GM19467 (cell line): ENCODE data around the gene VIL1.

Source experiments
- ATAC-seq: cut with Tn5 transposase; IDR thresholded peaks from one replicate; pipeline ENCODE4 v1.9.1; 2021; ENCODE audit warnings: mild to moderate bottlenecking, moderate library complexity; ENCODE audit not compliant: unreplicated experiment

VIL1 gene

DNA sequence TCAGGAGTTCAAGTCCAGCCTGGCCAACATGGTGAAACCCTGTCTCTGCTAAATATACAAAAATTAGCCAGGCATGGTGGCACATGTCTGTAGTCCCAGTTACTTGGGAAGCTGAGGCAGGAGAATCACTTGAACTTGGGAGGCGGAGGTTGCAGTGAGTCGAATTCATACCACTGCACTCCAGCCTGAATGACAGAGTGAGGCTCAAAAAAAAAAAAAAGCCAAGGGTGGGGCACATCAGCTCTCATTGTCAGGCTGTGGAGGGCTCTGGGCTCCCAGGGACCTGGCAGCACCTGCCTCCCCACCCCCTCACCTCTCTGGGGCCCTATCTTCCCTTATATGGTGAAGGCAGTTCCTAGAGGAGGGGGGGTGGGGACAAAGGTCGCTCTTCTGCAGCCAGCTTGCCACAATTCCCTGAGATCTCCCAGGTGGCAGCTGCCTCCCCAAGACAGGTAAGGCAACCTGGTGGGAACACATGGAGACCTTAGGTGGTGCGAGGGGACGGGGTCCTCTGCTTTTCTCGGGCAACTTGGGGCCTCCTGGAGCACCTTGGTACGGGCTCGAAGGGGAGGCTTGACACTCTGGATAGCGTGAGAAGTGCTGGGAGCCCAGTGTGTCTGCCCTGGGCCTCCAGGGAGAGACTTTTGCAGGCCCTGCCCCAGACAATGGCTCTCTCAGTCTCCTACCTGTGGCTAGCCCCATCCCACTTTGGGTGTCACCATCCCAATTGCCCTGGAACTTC is at the start of gene VIL1:
TSS of gene VIL1 (plus strand) at position 407 of the 742 bp plus-strand sequence. CDS start 4,656 bp downstream, outside the sequence.
- no peak for ATAC-seq

DNA sequence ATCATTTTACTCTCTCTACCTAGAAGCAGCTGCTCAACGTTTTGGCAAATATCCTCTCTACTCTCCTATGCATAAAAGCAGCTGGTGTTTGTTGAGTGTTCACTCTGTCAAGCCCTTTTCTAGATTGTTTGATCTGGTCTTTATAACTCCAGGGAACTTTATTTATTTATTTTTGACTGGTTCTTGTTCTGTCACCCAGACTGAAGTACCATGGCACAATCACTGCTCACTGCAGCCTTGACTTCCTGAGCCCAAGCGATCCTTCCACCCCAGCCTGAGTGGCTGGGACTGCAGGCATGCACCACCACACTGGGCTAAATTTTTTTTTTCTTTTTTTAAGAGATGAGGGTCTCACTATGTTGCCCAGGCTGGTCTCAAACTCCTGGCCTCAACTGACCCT is 49.6 kb upstream of the VIL1 start:
- ATAC-seq: no peak

DNA sequence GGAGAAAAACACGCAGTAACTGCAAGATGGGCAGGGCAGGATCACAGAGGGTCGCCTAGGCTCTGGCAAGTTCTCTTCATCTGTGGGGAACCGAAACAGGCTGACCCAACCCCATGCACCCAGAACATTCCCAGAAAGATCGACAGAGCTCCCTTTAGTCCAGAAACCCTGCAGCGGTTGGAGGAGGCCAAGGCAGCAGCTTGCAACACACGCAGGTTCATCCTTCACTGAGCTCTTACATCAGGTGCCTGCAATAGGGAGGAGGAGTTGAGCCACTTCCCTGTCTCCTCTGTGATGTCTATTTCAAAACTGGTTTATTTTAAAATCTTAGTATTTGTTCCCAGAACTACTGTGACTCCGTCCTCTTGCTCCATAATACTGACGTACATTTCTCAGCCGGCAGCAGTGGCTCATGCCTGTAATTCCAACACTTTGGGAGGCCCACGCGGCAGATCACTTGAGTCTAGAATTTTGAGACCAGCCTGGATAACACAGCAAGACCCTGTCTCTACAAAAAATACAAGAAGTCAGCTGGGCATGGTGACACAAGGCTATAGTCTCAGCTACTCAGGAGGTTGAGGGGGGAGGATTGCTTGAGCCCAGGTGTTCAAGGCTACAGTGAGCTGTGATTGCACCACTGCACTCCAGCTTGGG is 48.4 kb upstream of the VIL1 start:
- ATAC-seq: no peak

DNA sequence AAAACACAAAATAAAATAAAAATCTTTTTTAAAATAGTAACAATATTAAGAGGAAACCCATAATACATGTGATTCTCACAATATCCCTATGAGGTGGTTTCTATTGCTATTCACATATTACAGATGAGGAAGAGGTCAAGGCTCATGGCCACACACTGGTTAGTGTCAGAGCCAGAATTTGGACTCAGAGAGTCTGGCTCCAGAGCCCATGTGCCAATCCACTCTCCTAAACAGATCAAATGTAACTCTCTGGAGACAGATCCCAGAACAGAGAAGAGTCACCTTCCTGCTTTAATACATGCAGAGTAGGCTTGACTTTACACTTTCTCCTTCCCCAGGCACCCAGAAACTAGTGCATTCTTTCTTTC is 47.0 kb upstream of the VIL1 start:
- ATAC-seq: no peak

DNA sequence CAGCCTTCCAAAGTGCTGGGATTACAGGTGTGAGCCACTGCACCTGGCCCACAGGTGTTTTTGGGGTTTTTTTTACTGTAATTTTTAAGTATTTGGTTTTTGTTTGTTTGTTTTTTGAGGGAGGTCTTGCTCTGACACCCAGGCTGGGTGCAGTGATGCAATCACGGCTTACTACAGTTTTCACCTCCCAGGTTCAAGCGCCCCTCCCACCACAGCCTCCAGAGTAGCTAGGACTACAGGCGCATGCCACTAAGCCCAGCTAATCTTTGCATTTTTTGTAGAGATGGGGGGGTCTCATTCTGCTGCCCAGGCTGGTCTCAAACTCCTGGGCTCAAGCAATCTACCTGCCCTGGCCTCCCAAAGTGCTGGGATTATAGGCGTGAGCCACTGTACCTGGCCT is 44.1 kb upstream of the VIL1 start:
- ATAC-seq: no peak

DNA sequence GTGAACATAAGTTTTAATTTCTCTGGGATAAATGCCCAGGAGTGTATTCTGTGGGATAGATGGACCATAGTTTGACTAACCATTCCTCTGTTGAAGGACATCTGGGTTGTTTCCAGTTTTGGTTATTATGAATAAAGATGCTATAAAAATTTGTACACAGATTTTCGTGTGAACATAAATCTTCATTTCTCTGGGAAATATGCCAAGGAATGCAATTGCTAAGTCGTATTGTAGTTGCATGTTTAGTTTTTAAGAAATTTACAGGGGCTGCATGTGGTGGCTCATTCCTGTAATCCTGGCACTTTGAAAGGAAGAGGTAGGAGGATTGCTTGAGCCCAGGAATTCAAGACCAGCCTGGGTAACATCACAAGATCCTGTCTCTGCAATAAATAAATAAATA is 43.7 kb upstream of the VIL1 start:
- ATAC-seq: no peak

DNA sequence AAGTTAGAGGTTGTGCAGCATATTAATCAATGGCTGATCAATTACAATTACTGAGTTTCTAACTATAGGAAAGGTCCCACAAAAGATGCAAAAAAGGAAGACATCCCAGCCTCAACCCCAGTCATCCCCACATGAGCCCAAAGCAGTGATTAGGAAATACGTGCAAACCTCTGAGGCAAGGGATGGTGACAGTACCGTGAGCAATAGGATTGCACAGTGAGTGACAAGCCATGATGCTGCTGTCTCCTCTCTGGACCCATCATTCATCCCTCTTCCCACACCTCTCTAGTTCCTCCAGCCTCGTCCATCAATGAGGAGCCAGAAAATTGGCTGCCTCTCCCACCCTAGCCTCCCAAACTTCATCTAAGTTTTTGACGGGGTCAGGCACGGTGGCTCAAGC is 40.9 kb upstream of the VIL1 start:
- no peak for ATAC-seq

DNA sequence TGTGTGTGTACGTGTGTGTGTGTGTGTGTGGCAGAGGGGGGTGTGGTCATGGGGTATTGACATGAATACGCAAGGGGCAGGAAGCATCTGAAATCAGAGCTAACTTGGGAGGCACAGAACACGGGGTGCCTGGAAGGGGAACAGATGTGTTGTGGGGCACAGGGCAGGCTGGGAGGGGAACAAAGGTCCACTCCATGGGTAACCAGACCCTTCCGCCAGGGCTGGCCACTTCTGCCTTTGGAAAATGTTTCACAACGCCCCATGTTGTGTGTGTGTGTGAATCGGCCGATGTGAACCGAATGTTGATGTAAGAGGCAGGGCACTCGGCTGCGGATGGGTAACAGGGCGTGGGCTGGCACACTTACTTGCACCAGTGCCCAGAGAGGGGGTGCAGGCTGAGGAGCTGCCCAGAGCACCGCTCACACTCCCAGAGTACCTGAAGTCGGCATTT is 37.0 kb upstream of the VIL1 start, which contains the start of gene SLC11A1:
TSS of gene SLC11A1 (plus strand) at position 358 of the 451 bp plus-strand sequence. CDS start 96 bp downstream, outside the sequence.
- no peak for ATAC-seq

DNA sequence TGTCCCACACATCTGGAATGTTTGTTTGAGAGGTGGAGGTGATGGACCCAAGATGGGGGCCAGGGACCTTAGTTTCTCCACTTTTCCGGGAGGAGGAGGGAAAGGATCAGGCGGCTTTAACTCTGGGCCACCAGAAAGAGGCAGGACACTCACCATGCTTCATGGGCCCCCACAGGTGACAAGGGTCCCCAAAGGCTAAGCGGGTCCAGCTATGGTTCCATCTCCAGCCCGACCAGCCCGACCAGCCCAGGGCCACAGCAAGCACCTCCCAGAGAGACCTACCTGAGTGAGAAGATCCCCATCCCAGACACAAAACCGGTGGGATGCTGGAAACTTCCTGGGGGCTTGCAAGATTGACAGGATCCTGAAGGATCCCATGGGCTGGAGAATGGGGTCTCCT is 36.1 kb upstream of the VIL1 start:
- no peak for ATAC-seq

DNA sequence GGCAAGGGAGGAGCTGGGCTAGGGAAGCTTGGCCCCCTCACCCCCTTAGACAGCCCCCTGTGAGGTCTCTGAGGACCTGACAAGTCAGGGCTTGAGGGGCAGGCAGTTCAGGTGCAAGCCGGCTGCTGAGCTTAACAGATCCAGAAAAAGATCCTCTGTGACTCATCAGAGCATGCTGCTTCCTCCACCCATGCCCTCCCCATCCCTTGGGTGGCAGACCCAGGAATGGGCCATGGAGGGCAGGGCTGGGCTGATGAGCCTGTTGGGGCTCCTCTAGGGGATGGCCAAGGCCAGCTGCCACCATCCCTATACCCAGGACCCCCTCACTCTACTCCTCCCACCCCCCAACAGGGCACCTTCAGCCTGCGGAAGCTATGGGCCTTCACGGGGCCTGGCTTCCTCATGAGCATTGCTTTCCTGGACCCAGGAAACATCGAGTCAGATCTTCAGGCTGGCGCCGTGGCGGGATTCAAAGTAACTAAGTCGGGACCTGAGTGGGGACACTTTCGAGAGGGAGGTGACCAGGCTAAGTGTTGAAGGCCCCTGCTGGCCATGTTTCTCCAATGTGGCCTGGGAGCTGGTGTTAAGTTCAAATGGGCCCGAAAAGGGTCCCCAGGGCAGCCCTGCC is 34.9 kb upstream of the VIL1 start:
- no peak for ATAC-seq

DNA sequence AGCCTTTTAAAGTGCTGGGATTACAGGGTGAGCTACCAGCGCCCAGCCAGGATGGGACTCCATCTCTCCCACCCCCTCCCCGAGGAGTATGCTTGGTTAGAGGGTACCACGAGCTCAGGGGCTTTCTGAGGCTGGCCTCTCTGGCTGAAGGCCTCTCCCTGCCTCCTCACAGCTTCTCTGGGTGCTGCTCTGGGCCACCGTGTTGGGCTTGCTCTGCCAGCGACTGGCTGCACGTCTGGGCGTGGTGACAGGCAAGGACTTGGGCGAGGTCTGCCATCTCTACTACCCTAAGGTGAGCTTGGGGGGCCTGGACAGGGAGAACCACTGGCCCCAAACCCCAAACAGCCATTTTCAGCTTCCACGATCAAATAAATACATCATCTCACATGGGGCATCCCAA is 33.9 kb upstream of the VIL1 start:
- no peak for ATAC-seq

DNA sequence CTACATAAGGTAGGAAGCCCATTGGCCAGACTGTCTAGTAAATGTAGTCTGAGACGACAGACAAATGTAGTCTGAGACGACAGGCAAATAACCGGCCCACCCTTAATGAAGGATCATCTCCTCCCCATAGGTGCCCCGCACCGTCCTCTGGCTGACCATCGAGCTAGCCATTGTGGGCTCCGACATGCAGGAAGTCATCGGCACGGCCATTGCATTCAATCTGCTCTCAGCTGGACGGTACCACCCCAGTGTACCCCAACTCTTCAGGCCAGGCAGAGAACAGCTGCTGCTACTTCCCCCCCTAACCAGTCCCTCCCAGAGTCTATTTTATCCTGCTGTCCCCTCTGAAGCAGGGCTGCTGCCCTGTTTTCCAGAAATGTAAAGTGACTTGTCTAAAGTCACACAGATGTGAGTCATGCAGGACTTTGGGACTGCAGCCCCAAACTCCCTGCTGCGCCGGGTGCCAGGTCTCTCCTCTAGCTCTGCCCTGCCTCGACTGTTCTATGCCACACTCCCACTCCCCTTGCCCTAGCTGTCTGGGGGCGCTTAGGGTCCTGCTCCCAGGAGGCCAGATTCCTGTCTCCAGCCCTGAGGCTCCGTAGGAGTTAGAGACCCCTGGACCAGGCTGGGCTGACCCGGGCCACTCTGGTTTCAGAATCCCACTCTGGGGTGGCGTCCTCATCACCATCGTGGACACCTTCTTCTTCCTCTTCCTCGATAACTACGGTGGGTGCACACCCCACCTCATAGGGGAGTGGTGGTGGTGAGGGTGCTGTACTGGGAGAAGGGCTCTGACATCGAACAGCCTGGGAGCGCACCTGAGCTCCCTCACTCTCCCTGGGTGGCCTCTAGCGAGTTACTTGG is 32.2 kb upstream of the VIL1 start:
- ATAC-seq: no peak

DNA sequence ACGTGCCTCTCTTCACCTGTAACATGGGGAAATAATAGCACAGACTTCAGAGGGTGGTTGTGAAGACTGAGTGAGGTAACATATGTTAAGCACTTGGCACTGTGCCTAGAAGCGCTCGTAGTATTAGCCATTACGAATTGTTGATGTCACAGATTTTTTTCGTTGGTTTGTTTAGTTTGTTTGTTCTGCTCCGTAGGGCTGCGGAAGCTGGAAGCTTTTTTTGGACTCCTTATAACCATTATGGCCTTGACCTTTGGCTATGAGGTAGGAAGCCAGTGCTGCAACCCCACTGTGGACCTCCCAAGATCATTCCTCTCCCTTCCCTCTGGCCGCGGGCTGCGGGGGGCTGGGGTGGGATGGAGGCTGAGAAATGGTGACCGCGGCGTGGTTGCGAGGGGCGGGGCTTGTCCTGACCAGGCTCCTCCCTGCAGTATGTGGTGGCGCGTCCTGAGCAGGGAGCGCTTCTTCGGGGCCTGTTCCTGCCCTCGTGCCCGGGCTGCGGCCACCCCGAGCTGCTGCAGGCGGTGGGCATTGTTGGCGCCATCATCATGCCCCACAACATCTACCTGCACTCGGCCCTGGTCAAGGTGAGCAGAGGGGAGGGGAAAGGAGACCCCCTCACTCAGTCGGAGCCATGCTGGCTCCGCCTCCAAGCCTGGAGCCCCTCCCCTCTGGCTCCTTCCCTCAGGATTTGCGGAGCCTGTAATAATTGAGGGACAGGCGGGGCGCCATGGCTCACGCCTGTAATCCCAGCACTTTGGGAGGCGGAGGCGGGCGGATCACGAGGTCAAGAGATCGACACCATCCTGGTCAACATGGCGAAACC is 31.3 kb upstream of the VIL1 start:
- ATAC-seq: no peak

DNA sequence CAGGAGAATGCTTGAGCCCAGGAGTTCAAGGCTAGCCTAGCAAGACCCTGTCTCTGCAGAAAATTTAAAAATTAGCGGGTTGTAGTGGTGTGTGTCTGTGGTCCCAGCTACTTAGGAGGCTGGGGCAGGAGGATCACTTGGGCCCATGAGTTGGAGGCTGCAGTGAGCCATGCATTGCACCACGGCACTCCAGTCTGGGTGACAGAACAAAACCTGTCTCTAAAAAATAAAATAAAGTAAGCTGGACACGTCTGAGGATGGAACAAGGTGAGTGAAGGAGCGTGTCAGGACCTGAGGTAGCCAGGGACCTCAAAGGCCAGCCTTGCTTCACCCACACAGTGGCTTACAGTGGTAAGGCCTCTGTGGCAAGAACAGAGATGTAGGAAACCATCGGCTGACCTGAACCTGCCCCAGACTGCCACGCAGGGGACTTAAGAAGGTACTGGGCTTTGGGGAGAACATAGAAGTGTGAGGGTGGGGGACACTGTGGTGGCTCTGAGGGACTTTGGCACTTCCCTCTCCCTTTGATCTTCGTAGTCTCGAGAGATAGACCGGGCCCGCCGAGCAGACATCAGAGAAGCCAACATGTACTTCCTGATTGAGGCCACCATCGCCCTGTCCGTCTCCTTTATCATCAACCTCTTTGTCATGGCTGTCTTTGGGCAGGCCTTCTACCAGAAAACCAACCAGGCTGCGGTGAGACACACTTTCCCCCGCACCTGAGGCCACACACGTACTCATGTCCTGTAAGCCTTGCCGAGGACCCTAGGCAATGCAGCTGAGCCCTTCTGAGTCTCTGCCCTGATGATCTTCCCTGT is 29.4 kb upstream of the VIL1 start:
- ATAC-seq: no peak

DNA sequence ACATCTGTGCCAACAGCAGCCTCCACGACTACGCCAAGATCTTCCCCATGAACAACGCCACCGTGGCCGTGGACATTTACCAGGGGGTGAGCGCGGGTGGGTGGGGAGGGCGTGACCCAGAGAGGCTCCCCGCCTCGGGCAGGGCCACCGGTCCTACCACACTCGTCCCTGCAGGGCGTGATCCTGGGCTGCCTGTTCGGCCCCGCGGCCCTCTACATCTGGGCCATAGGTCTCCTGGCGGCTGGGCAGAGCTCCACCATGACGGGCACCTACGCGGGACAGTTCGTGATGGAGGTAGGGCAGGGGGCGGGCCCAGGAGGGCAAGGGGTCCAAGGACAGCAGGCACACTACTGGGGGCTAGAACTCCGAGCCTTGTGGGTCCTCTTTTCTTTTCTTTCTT is 27.7 kb upstream of the VIL1 start:
- no peak for ATAC-seq

DNA sequence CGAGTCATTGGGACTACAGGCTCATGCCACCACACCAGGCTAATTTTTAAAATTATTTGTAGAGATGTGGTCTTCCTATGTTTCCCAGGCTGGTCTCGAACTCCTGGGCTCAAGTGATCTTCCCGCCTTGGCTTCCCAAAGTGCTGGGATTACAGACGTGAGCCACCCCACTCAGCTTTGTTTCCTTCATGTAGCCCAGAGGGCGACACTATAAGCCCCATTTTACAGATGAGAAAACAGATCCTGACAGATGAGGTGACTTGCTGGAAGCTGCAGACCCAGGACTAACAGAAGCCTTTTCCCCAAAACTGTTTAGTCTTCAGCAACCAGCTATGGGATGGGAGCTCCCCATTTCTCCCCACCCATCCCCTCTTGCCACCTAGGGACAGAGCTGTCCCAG is 26.5 kb upstream of the VIL1 start:
- no peak for ATAC-seq

DNA sequence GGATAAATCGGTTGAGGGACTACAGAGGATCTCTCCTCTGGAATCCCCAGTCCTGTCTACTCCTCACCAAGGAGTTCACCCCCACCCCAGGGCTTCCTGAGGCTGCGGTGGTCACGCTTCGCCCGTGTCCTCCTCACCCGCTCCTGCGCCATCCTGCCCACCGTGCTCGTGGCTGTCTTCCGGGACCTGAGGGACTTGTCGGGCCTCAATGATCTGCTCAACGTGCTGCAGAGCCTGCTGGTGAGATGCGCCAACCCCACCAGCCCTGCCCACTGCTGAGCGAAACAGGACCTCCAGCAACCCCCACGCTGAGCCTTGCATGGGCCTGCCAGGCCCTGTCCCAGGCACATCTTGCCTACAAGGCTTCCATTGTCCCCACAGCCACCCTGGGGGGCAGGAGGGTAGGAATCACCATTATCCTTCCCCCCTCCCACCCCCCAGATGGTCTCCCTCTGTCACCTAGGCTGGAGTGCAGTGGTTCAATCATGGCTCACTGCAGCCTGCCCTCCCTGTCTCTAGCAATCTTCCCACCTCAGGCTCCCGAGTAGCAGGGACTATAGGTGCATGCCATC is 25.9 kb upstream of the VIL1 start:
- ATAC-seq: no peak

DNA sequence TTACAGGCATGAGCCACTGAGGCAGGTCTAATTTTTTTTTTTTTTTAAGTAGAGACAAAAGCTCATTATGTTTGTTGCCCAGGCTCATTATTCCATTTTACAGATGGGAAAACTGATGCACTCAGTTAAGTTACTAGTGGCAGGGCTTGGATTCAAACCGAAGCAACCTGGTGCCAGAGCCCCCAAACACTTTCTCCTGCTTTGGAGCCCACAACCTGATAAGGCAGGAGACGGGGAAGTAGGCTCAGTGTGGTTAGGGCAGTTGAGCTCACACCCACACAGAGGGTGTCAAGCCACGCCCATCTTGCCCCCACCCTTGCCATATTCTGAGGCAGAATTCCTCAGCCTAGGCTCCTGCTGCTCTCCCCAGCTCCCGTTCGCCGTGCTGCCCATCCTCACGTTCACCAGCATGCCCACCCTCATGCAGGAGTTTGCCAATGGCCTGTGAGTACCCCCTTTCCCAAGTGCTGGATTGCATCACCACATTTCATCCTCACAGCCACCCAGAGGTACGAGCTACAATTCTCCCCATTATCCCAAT is 25.1 kb upstream of the VIL1 start:
- ATAC-seq: no peak
